HepG2 (cell line): ENCODE results near the gene TAB2. TPM values are rescaled to one million over a fixed set of nuclear protein-coding genes. Genes with fewer than 3 reads are reported as not detected.

Source experiments
- ATAC-seq: fragments of 200-7000 bp; cut with Tn5 transposase; 3 replicates; pipeline ENCODE4 v1.9.1; 2020; ENCODE audit warnings: mild to moderate bottlenecking, moderate library complexity
- BruUV-seq: library from RNA; stranded (reverse); fragments of 400-500 nt; replicated peaks from 2 replicates; lab custom pipeline; 2021; lab: Mats Ljungman, UMichigan
- CTCF ChIA-PET: fragments of 300-600 bp; formaldehyde crosslinking; extraction: SDS; loops from one replicate; lab custom pipeline; 2021; ENCODE audit warnings: low total read pairs, inconsistent platforms, low intra/inter-chr PET ratio; lab: Yijun Ruan, JAX
- POLR2A ChIA-PET: fragments of 350-600 bp; sonication (Branson Sonifier 250); formaldehyde crosslinking; loops from one replicate; lab custom pipeline; 2020; ENCODE audit warnings: antibody characterized with exemption, inconsistent platforms; lab: Yijun Ruan, JAX
- DNase-seq: peaks from one replicate; pipeline ENCODE4 v3.0.0-alpha.2; 2015; ENCODE audit warnings: low spot score
- FAIRE-seq: peaks from 3 replicates; lab custom pipeline; 2011; peaks lifted over from hg19 to GRCh38; lab: Jason Lieb, UNC
- H2AFZ ChIP-seq: one replicate; pipeline ENCODE4 v1.6.1; 2011; ENCODE audit warnings: low read length, inconsistent platforms
- H3K27ac ChIP-seq: fragments of 300-600 bp; 3 replicates; pipeline ENCODE4 v1.8.0; 2011; ENCODE audit warnings: mixed run types, mild to moderate bottlenecking, mixed read lengths, low read length, inconsistent platforms; ENCODE audit not compliant: insufficient read depth; ENCODE audit errors: extremely low read length
- H3K27me3 ChIP-seq, 2 experiments: fragments of 200-600 bp in 1 of 2; 2 replicates in 1 of 2; 3 replicates in 1 of 2; pipeline versions ENCODE4 v1.6.0 to v1.8.0; 2011; ENCODE audit warnings: low read length in 2 of 2, mild to moderate bottlenecking in 2 of 2, moderate library complexity in 2 of 2, inconsistent platforms in 1 of 2; ENCODE audit not compliant: insufficient read depth in 2 of 2, control insufficient read depth in 1 of 2
- H3K36me3 ChIP-seq, 2 experiments: fragments of 200-600 bp in 1 of 2; replicated peaks in 1 of 2; 2 replicates in 1 of 2; 3 replicates in 1 of 2; pipeline versions ENCODE4 v1.5.1 to v1.8.0; 2011; ENCODE audit warnings: low read length in 2 of 2, inconsistent platforms in 1 of 2; ENCODE audit not compliant: insufficient read depth in 2 of 2, control insufficient read depth in 1 of 2
- H3K4me1 ChIP-seq: 2 replicates; pipeline ENCODE4 v1.5.1; 2012; ENCODE audit warnings: low read length, inconsistent platforms; ENCODE audit not compliant: insufficient read depth
- H3K4me2 ChIP-seq: 2 replicates; pipeline ENCODE4 v1.6.0; 2011; ENCODE audit warnings: low read depth, low read length, inconsistent platforms
- H3K4me3 ChIP-seq, 3 experiments: fragments of 200-600 bp in 1 of 3; sonication (generic), shearing (Covaris generic) in 1 of 3; replicated peaks in 1 of 3; 2 replicates each; pipeline ENCODE4 v1.5.1; 2011 to 2016; ENCODE audit warnings: low read length in 3 of 3, inconsistent platforms in 2 of 3, low read depth in 2 of 3, mild to moderate bottlenecking in 2 of 3, control low read depth in 1 of 3, mixed read lengths in 1 of 3; ENCODE audit not compliant: insufficient read depth in 1 of 3
- H3K79me2 ChIP-seq: one replicate; pipeline ENCODE4 v1.6.1; 2011; ENCODE audit warnings: low read length, inconsistent platforms; ENCODE audit not compliant: insufficient read depth
- H3K9ac ChIP-seq: 2 replicates; pipeline ENCODE4 v1.6.0; 2011; ENCODE audit warnings: mild to moderate bottlenecking, low read depth, low read length, inconsistent platforms; ENCODE audit not compliant: insufficient read depth
- H3K9me3 ChIP-seq: 2 replicates; pipeline ENCODE4 v1.5.1; 2012; ENCODE audit warnings: mild to moderate bottlenecking, low read length
- H4K20me1 ChIP-seq: 2 replicates; pipeline ENCODE4 v1.6.0; 2011; ENCODE audit warnings: inconsistent platforms, mild to moderate bottlenecking, low read length, moderate library complexity; ENCODE audit not compliant: insufficient read depth
- ERF ChIP-seq: IDR thresholded peaks from 2 replicates; pipeline ENCODE4 v1.6.1; 2018; ENCODE audit warnings: missing biosample characterization, missing genetic modification reagents
- HES4 ChIP-seq: sonication (generic); formaldehyde crosslinking; IDR thresholded peaks from 2 replicates; pipeline ENCODE4 v1.9.0; 2021; ENCODE audit warnings: mild to moderate bottlenecking, missing genetic modification reagents, borderline replicate concordance
- HNF1B ChIP-seq: sonication (generic); formaldehyde crosslinking; IDR thresholded peaks from 2 replicates; pipeline ENCODE4 v1.5.1; 2020; ENCODE audit warnings: mild to moderate bottlenecking, moderate library complexity, missing genetic modification reagents
- KAT7 ChIP-seq: IDR thresholded peaks from 2 replicates; pipeline ENCODE4 v1.6.1; 2018; ENCODE audit warnings: borderline replicate concordance, missing compliant biosample characterization
- MAX ChIP-seq: IDR thresholded peaks from 2 replicates; pipeline ENCODE4 v1.6.1; 2012; ENCODE audit warnings: inconsistent platforms
- NFRKB ChIP-seq: fragments of 450-650 bp; IDR thresholded peaks from 2 replicates; pipeline ENCODE4 v1.6.1; 2017
- SNAPC5 ChIP-seq: sonication (generic); formaldehyde crosslinking; IDR thresholded peaks from 2 replicates; pipeline ENCODE4 v1.8.1; 2023; ENCODE audit warnings: mild to moderate bottlenecking, missing genetic modification reagents, borderline replicate concordance
- TBP ChIP-seq: sonication (generic); formaldehyde crosslinking; IDR thresholded peaks from 2 replicates; pipeline ENCODE4 v1.5.0; 2020; ENCODE audit warnings: missing genetic modification reagents
- ZFP36L1 ChIP-seq: sonication (generic); formaldehyde crosslinking; IDR thresholded peaks from 2 replicates; pipeline ENCODE4 v1.8.0; 2022; ENCODE audit warnings: mild to moderate bottlenecking, missing genetic modification reagents, moderate library complexity
- ZFYVE20 ChIP-seq: sonication (generic); formaldehyde crosslinking; IDR thresholded peaks from 2 replicates; pipeline ENCODE4 v1.8.0; 2023; ENCODE audit warnings: low read depth, mild to moderate bottlenecking, moderate library complexity, missing genetic modification reagents, borderline replicate concordance
- ZNF12 ChIP-seq: sonication (generic); formaldehyde crosslinking; IDR thresholded peaks from 2 replicates; pipeline ENCODE4 v1.5.0; 2020; ENCODE audit warnings: missing genetic modification reagents
- ZNF224 ChIP-seq: sonication (generic); formaldehyde crosslinking; IDR thresholded peaks from 2 replicates; pipeline ENCODE4 v1.5.0; 2020; ENCODE audit warnings: mild to moderate bottlenecking, missing genetic modification reagents
- ZNF292 ChIP-seq: sonication (generic); formaldehyde crosslinking; IDR thresholded peaks from 2 replicates; pipeline ENCODE4 v1.8.1; 2022; ENCODE audit warnings: mild to moderate bottlenecking, low read depth, missing genetic modification reagents, borderline replicate concordance
- ZNF496 ChIP-seq: sonication (generic); formaldehyde crosslinking; IDR thresholded peaks from 2 replicates; pipeline ENCODE4 v1.8.1; 2023; ENCODE audit warnings: mild to moderate bottlenecking, moderate library complexity, missing genetic modification reagents; ENCODE audit not compliant: insufficient replicate concordance
- ZNF570 ChIP-seq: sonication (generic); formaldehyde crosslinking; IDR thresholded peaks from 2 replicates; pipeline ENCODE4 v1.4.0; 2020; ENCODE audit warnings: mild to moderate bottlenecking, missing genetic modification reagents, borderline replicate concordance
- ZNF883 ChIP-seq: sonication (generic); formaldehyde crosslinking; IDR thresholded peaks from 2 replicates; pipeline ENCODE4 v1.5.1; 2020; ENCODE audit warnings: mild to moderate bottlenecking, missing genetic modification reagents; ENCODE audit errors: not compliant biosample characterization
- WGBS: methylation state at CpG from one replicate; pipeline ENCODE4 v1.1.6; 2017; ENCODE audit warnings: low lambda C conversion rate; 5-methylcytosine and 5-hydroxymethylcytosine counted together
- in situ Hi-C: cut with HindIII; loops from 2 replicates; pipeline ENCODE4 v1.10.0; 2017; ENCODE audit warnings: low pct_unique_long_range_greater_than_20kb; ENCODE audit not compliant: extremely low pct_ligation_motif_present
- intact Hi-C: fragments of 100-400 bp; cut with micrococcal nuclease; formaldehyde crosslinking; loops from one replicate; pipeline ENCODE4 v1.10.0; 2022; ENCODE audit not compliant: unreplicated experiment
- polyA plus RNA-seq, 8 experiments: library from polyadenylated mRNA; depleted of rRNA in 3 of 8; stranded (reverse) in 7 of 8; unstranded in 1 of 8; fragments of >200 nt; fragmentation: Illumina TruSeq in 4 of 8; extraction: Trizol in 4 of 8; gene quantifications; 2 replicates each; pipeline versions ENCODE4 v1.2.1 to v1.2.3, GENCODE V29; 2011 to 2016; ENCODE audit warnings: low read depth in 4 of 8, missing spikeins in 1 of 8, mixed read lengths in 1 of 8; ENCODE audit not compliant: insufficient read depth in 1 of 8
- total RNA-seq, 5 experiments: library from RNA; depleted of rRNA; stranded (reverse); fragments of >200 nt; fragmentation: Illumina TruSeq; extraction: Trizol; gene quantifications; 2 replicates each; pipeline ENCODE4 v1.2.3, GENCODE V29; 2016; ENCODE audit warnings: low read depth in 1 of 5

Gene TAB2
- total and polyA plus RNA-seq, 2 of the 13 experiments (the other 11 are each of a cell fraction or from before 2014, with no cell fraction given), result 23.7 to 50.2 TPM

- H2AFZ ChIP-seq, result no peak overlapping the region
- POLR2A ChIA-PET, result no interaction called here
- no peak overlapping the region for H3K9ac ChIP-seq
- CTCF ChIA-PET, result no interaction called here
- WGBS, result 98% methylated on average over 71 of the region's 89 CpGs
- H3K79me2 ChIP-seq, result no peaks in the 10 kb centered on the region
- H3K27me3 ChIP-seq, result no peaks in the 10 kb centered on the region
- in situ Hi-C loops (no loop called here), intact Hi-C loops (loop anchor here (5.0 kb wide), 1 partner anchor 66 kb away; no protein-coding TSS in a partner anchor)
- H4K20me1 ChIP-seq, result no peaks in the 10 kb centered on the region
- no peak overlapping the region for H3K27ac ChIP-seq
- no peak for FAIRE-seq
- no peak overlapping the region for H3K4me3 ChIP-seq
- BruUV-seq, result no TSS peak
- no peak overlapping the region for H3K4me2 ChIP-seq
- no peak for TF ChIP-seq ZNF570
- TF ChIP-seq ZNF292, result no peak
- TF ChIP-seq NFRKB, result no peak
- TF ChIP-seq ZFYVE20 (CRISPR knock-in tag), result no peak
- TF ChIP-seq ZFP36L1 (CRISPR knock-in tag), result no peak
- TF ChIP-seq SNAPC5 (CRISPR knock-in tag), result no peak
- TF ChIP-seq HNF1B (CRISPR knock-in tag), result no peak
- TF ChIP-seq ERF (CRISPR knock-in tag), result no peak
- TF ChIP-seq ZNF883 (CRISPR knock-in tag), result no peak
- TF ChIP-seq MAX, result no peak
- no peak for TF ChIP-seq HES4 (CRISPR knock-in tag)
- no peak for TF ChIP-seq ZNF496 (CRISPR knock-in tag)
- no peak for TF ChIP-seq ZNF12
- TF ChIP-seq TBP (CRISPR knock-in tag), result no peak
- no peak for TF ChIP-seq KAT7
- no peak for TF ChIP-seq ZNF224 (CRISPR knock-in tag)
- TF ChIP-seq, all 625 proteins: peak for 0
- DNase-seq (no peak), ATAC-seq (no peak)
- no peaks in the 10 kb centered on the region for H3K36me3 ChIP-seq
- H3K4me1 ChIP-seq, result peaks cover 32% of the 10 kb centered on the region
- no peaks in the 10 kb centered on the region for H3K9me3 ChIP-seq
These were observed 133.3 kb downstream of the TAB2 start for GRCh38 chr6:149450679-149451375.
